Common myeloid progenitor, CD34-positive (primary cell): ENCODE results near the gene GON7.
A peak's percentile ranks its signal among the peaks of the same experiment; 100 is the strongest.
"Not testable (repeated sequence)": the region's sequence is repeated elsewhere in the genome, so short reads cannot be mapped to it uniquely, and the experiment has no call there.

ENCODE experiments used
- CTCF ChIA-PET: fragments of 350-600 bp; sonication (Branson Sonifier 250); formaldehyde crosslinking; loops from one replicate; lab custom pipeline; 2021; ENCODE audit warnings: antibody characterized with exemption; lab: Charles Lee
- POLR2A ChIA-PET: fragments of 350-600 bp; sonication (Branson Sonifier 250); formaldehyde crosslinking; loops from one replicate; lab custom pipeline; 2021; ENCODE audit warnings: antibody characterized with exemption; lab: Charles Lee
- DNase-seq, 3 donors: peaks; one replicate each; pipeline versions ENCODE4 v3.0.0 to v3.0.0-alpha.2; 2013
- H3K27ac ChIP-seq, 2 experiments: 1 replicate in 1 of 2; 2 replicates in 1 of 2; pipeline ENCODE4 v1.7.0; 2013; ENCODE audit warnings: inconsistent platforms in 2 of 2, low read length in 2 of 2, mild to moderate bottlenecking in 2 of 2, low read depth in 1 of 2, moderate library complexity in 1 of 2; ENCODE audit not compliant: severe bottlenecking in 2 of 2, insufficient read depth in 1 of 2, poor library complexity in 1 of 2
- H3K27me3 ChIP-seq, 5 experiments: replicated peaks in 2 of 5; 1 replicate in 3 of 5; 2 replicates in 2 of 5; pipeline versions ENCODE4 v1.6.1 to v1.7.0; 2013; ENCODE audit warnings: low read length in 4 of 5, mild to moderate bottlenecking in 2 of 5, moderate library complexity in 2 of 5, inconsistent platforms in 1 of 5; ENCODE audit not compliant: insufficient read depth in 5 of 5, control insufficient read depth in 4 of 5
- H3K36me3 ChIP-seq, 4 experiments: 1 replicate in 2 of 4; 2 replicates in 2 of 4; pipeline versions ENCODE4 v1.6.1 to v1.7.0; 2013; ENCODE audit warnings: low read length in 3 of 4, control low read depth in 1 of 4, mild to moderate bottlenecking in 1 of 4; ENCODE audit not compliant: control insufficient read depth in 4 of 4, insufficient read depth in 4 of 4
- H3K4me1 ChIP-seq, 4 experiments: 1 replicate in 3 of 4; 2 replicates in 1 of 4; pipeline versions ENCODE4 v1.6.1 to v1.7.1; 2013; ENCODE audit warnings: low read length in 3 of 4, mild to moderate bottlenecking in 3 of 4, control low read depth in 1 of 4, inconsistent platforms in 1 of 4, moderate library complexity in 1 of 4; ENCODE audit not compliant: control insufficient read depth in 4 of 4, insufficient read depth in 4 of 4; ENCODE audit errors: control extremely low read depth in 1 of 4
- H3K4me3 ChIP-seq, 7 experiments: 1 replicate in 4 of 7; 2 replicates in 3 of 7; pipeline versions ENCODE4 v1.5.1 to v1.7.0; 2013; ENCODE audit warnings: mild to moderate bottlenecking in 7 of 7, low read length in 6 of 7, moderate library complexity in 6 of 7, inconsistent platforms in 2 of 7, low read depth in 2 of 7, control low read depth in 1 of 7; ENCODE audit not compliant: insufficient read depth in 4 of 7, control insufficient read depth in 1 of 7; ENCODE audit errors: extremely low read depth in 1 of 7
- H3K9me3 ChIP-seq, 5 experiments: 1 replicate in 4 of 5; 2 replicates in 1 of 5; pipeline versions ENCODE4 v1.6.1 to v1.7.1; 2013; ENCODE audit warnings: low read length in 4 of 5, mild to moderate bottlenecking in 2 of 5, inconsistent platforms in 1 of 5, low read depth in 1 of 5, moderate library complexity in 1 of 5; ENCODE audit not compliant: control insufficient read depth in 4 of 5, insufficient read depth in 2 of 5; ENCODE audit errors: control extremely low read depth in 1 of 5
- WGBS: methylation state at CpG from one replicate; pipeline ENCODE4 v1.1.5; 2013; ENCODE audit not compliant: insufficient coverage; 5-methylcytosine and 5-hydroxymethylcytosine counted together

GON7 gene

GRCh38 chr14:93184391-93185348 lies 22.2 kb downstream of the GON7 start, which contains the start of the genes LYSET and MOAP1:
LYSET (plus strand) TSS chr14:93185317; CDS start chr14:93185406, 89 bp downstream.
MOAP1 (minus strand) TSS chr14:93184897; CDS start chr14:93184242, 655 bp downstream.
- Histone ChIP-seq H3K4me1 (peaks cover 0 to 26% (median 20%) of the 10 kb centered on the region in 4 experiments), H3K27me3 (no peaks in the 10 kb centered on the region), H3K9me3 (no peaks in the 10 kb centered on the region), H3K36me3 (peaks cover 4 to 24% (median 9%) of the 10 kb centered on the region in 4 experiments), H3K4me3 (peak within 1 kb of the TSS; percentile 67 to 95 (median 89)), H3K27ac (peak within 1 kb of the TSS; percentile 85 to 90)
- peak; percentile 94 to 98 (median 96) for DNase-seq
- ChIA-PET CTCF (interaction anchor here (0.6 to 3.8 kb wide), 7 partner anchors 9 to 1565 kb away, joined by 3 to 27 read pairs (median 4); partner anchors contain the start of genes GON7 and UBR7), POLR2A (interaction anchor here (0.5 to 1.7 kb wide), 7 partner anchors 10 to 137 kb away, joined by 3 to 15 read pairs (median 3); partner anchors contain the start of genes GON7 and UBR7)
- WGBS, result 0% methylated on average over 121 of the region's 124 CpGs

- H3K27ac ChIP-seq, result peak overlapping the region; percentile 50 to 90
- peaks cover 4 to 22% (median 9%) of the 10 kb centered on the region in 4 experiments for H3K36me3 ChIP-seq
- ChIA-PET POLR2A (interaction anchor here (1.5 to 1.7 kb wide), 2 partner anchors 11 to 23 kb away, joined by 3 to 15 read pairs; partner anchors contain the start of genes GON7 and UBR7), CTCF (interaction anchor here (1.0 to 3.8 kb wide), 6 partner anchors 8 to 120 kb away, joined by 3 to 27 read pairs (median 5); partner anchors contain the start of genes GON7 and UBR7)
- WGBS, result 50% methylated on average over 15 of the region's 17 CpGs
- H3K27me3 ChIP-seq, result no peaks in the 10 kb centered on the region
- H3K4me1 ChIP-seq, result peaks cover 0 to 26% (median 20%) of the 10 kb centered on the region in 4 experiments
- H3K4me3 ChIP-seq, result peak overlapping the region; percentile 67 to 95 (median 89)
- no peaks in the 10 kb centered on the region for H3K9me3 ChIP-seq
- DNase-seq, result no peak
These were observed 23.1 kb downstream of the GON7 start for GRCh38 chr14:93183596-93184317.

GRCh38 chr14:93175492-93175891 lies 31.4 kb downstream of the GON7 start:
- Histone ChIP-seq H3K9me3 (no peaks in the 10 kb centered on the region), H3K27me3 (peaks cover 0 to 2% (median 0%) of the 10 kb centered on the region in 5 experiments), H3K4me3 (no peak overlapping the region), H3K27ac (no peak overlapping the region), H3K4me1 (no peaks in the 10 kb centered on the region), H3K36me3 (no peaks in the 10 kb centered on the region)
- ChIA-PET POLR2A (interaction anchor here (0.6 kb wide), 1 partner anchor 15 kb away, joined by 3 read pairs; no protein-coding TSS in a partner anchor), CTCF (interaction anchor here (1.0 to 1.5 kb wide), 3 partner anchors 9 to 17 kb away, joined by 3 to 7 read pairs (median 3); partner anchors contain the start of genes LYSET and MOAP1)
- WGBS, result no CpG with 5 or more reads among the region's 6 CpGs
- DNase-seq, result no peak

GRCh38 chr14:93174731-93175130 lies 32.1 kb downstream of the GON7 start:
- H3K36me3 ChIP-seq, H3K27ac ChIP-seq, H3K27me3 ChIP-seq, H3K9me3 ChIP-seq, DNase-seq, POLR2A ChIA-PET, H3K4me3 ChIP-seq, H3K4me1 ChIP-seq: not testable (repeated sequence)
- 97% methylated on average over 3 of the region's 5 CpGs for WGBS
- CTCF ChIA-PET, result interaction anchor here (1.3 to 1.5 kb wide), 2 partner anchors 16 to 61 kb away, joined by 3 to 5 read pairs; no protein-coding TSS in a partner anchor

- no peaks in the 10 kb centered on the region for H3K4me1 ChIP-seq
- H3K27me3 ChIP-seq, result peaks cover 0 to 2% (median 0%) of the 10 kb centered on the region in 5 experiments
- POLR2A ChIA-PET, result interaction anchor here (0.5 to 0.6 kb wide), 2 partner anchors 21 to 287 kb away, joined by 3 to 4 read pairs; no protein-coding TSS in a partner anchor
- CTCF ChIA-PET, result interaction anchor here (0.8 to 1.4 kb wide), 4 partner anchors 13 to 227 kb away, joined by 3 to 5 read pairs (median 4); no protein-coding TSS in a partner anchor
- no peak overlapping the region for H3K4me3 ChIP-seq
- no peaks in the 10 kb centered on the region for H3K36me3 ChIP-seq
- WGBS, result 78% methylated on average over 8 of the region's 10 CpGs
- H3K9me3 ChIP-seq, result no peaks in the 10 kb centered on the region
- DNase-seq, result no peak
- no peak overlapping the region for H3K27ac ChIP-seq
These were observed 32.9 kb downstream of the GON7 start for GRCh38 chr14:93173943-93174395.

GRCh38 chr14:93171376-93171775 lies 35.5 kb downstream of the GON7 start:
- POLR2A ChIA-PET, result no interaction called here
- peak in 2 of 3 donors; percentile 40 to 46 for DNase-seq
- H3K27ac ChIP-seq, result no peak overlapping the region
- 94% methylated on average over 3 of the region's 4 CpGs for WGBS
- no peaks in the 10 kb centered on the region for H3K36me3 ChIP-seq
- H3K9me3 ChIP-seq, result no peaks in the 10 kb centered on the region
- peaks cover 0 to 3% (median 0%) of the 10 kb centered on the region in 4 experiments for H3K4me1 ChIP-seq
- H3K27me3 ChIP-seq, result peaks cover 0 to 2% (median 0%) of the 10 kb centered on the region in 5 experiments
- H3K4me3 ChIP-seq, result no peak overlapping the region
- CTCF ChIA-PET, result no interaction called here
